KBM-7 (cell line): ENCODE results near the gene DHRS12.
"Not testable (repeated sequence)": the region's sequence is repeated elsewhere in the genome, so short reads cannot be mapped to it uniquely, and the experiment has no call there.

Experiments
- DNase-seq: peaks from one replicate; pipeline ENCODE4 v3.0.0-alpha.2; 2015
- in situ Hi-C: fragments of 300-500 bp; cut with MboI; formaldehyde crosslinking; loops from 2 replicates; pipeline ENCODE4 v1.14.3; 2020; ENCODE audit warnings: low sequenced_read_pairs, low pct_unique_long_range_greater_than_20kb, mixed read lengths

DHRS12 gene

GRCh38 chr13:51829568-51829899, 25.6 kb upstream of the DHRS12 start:
- no peak for DNase-seq
- in situ Hi-C loops: no loop called here

GRCh38 chr13:51828730-51829567, 25.0 kb upstream of the DHRS12 start:
- no peak for DNase-seq
- in situ Hi-C loops: no loop called here

GRCh38 chr13:51827254-51827653, 23.3 kb upstream of the DHRS12 start:
- in situ Hi-C loops: no loop called here
- peak; percentile 77 for DNase-seq

DNA sequence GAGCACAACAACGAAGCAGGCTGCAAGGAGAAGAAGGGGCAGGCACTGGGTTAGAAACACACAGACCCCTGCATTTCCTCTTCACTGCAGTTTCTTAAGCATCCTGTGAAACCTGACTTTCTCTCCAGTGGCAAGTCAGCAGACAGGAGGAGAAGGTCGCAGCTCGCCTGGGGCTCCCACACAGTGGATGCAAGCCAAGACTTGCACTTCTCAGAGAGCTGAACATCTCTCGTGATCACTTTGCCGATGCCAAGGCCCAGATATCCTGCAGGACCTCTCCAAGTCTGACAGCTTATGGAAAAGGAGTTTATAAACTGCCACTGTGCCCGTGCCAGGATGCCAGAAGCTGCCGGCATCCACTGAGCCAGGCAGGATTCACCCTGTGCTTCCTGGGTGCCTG, 22.6 kb upstream of the DHRS12 start:
- in situ Hi-C loops: no loop called here
- DNase-seq: no peak

GRCh38 chr13:51825681-51826254, 21.8 kb upstream of the DHRS12 start:
- in situ Hi-C loops: no loop called here
- DNase-seq: no peak

DNA sequence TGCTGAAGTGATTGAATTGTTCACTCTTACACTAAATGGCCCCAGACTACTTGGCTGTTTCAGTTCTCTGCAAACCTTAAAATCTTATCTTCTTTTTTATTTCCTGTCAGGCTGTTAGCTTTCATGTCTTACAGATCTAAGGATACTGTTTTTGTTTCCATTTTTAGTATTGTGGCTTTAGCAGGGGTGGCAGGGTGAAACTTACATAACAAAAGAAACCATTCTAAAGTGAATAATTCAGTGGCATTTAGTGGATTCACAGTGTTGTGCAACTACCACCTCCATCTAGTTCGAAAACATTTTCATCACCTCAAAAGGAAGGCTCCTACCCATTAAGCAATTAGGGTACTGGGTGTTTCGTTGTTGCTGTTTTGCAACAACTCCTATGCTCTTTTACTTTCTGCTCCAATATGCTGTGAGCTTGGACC, 21.2 kb upstream of the DHRS12 start:
- peak; percentile 81 for DNase-seq
- in situ Hi-C loops: no loop called here

DNA sequence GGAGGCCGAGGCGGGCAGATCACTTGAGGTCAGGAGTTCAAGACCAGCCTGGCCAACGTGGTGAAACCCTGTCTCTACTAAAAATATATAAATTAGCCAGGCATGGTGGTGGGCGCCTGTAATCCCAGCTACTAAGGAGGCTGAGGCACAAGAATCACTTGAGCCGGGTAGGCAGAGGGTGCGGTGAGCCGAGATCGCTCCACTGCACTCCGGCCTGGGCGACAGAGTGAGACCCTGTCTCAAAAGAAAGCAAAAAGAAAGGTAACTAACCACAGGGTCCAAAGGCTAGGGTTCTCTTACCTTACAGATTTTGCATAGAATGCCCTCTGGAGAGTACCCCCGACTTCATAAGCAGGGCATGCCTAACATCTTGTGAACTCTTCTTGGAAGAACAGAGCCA, 20.7 kb upstream of the DHRS12 start:
- in situ Hi-C loops: loop anchor here (25.0 kb wide), 1 partner anchor 687 kb away; no protein-coding TSS in a partner anchor
- DNase-seq: not testable (repeated sequence)

GRCh38 chr13:51823863-51824262, 19.9 kb upstream of the DHRS12 start:
- in situ Hi-C loops: loop anchor here (25.0 kb wide), 1 partner anchor 687 kb away; no protein-coding TSS in a partner anchor
- DNase-seq: no peak

- DNase-seq: no peak
- in situ Hi-C loops: loop anchor here (25.0 kb wide), 1 partner anchor 686 kb away; no protein-coding TSS in a partner anchor
Observed at GRCh38 chr13:51823359-51823758, 19.4 kb upstream of the DHRS12 start.

DNA sequence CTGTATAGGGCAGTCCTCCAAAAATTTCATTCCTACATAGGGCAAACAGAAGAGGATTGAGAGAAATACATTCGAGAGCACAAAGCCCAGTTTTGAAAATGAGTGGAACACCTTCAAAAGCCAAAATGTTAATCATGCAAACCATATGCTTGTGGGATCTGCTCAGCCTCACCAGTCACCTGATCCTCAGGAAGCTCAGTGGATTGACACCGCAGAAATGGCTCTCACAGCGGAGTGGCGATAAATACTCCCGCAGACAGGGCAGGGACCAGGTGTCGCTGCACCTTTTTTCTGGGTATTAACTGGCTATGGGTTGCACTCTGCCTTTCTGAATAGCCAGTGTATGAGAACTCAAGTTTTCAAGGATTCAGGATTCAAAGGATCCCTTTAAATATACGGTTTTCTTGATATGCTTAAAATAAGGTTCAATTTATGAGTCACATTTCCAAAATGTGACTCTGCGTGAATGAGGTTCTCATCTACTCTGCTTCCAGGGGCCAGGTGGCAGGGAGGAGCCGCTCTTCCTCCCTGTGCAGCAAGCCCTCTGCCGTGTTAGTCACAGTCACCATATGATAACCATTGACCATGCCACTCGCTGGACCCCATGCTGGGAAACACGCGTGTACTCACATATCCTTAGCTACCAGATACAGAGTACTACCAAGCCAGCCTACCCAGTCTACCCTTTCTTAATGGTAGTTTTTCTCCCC, 18.3 kb upstream of the DHRS12 start:
- no peak for DNase-seq
- in situ Hi-C loops: loop anchor here (25.0 kb wide), 1 partner anchor 685 kb away; no protein-coding TSS in a partner anchor

DNA sequence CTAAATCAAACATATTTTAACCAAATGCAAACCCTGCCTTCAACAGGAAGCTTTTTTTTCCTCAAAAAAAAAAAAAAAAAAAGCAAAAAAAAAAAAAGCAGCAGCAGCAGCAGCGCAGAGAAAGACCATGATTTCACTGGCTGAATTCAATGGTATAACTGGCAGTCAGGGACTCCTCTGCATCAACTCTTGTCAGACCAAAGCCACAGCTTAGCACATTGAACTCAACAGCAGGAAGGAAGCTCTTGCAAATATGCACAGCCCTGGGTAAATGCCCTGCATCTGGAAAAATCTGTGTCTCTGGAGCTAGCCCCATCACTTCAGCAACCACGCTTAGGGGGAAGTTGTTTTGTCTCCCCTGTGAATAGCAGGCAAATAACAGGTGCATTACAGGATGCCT, 17.6 kb upstream of the DHRS12 start:
- peak; percentile 71 for DNase-seq

DNA sequence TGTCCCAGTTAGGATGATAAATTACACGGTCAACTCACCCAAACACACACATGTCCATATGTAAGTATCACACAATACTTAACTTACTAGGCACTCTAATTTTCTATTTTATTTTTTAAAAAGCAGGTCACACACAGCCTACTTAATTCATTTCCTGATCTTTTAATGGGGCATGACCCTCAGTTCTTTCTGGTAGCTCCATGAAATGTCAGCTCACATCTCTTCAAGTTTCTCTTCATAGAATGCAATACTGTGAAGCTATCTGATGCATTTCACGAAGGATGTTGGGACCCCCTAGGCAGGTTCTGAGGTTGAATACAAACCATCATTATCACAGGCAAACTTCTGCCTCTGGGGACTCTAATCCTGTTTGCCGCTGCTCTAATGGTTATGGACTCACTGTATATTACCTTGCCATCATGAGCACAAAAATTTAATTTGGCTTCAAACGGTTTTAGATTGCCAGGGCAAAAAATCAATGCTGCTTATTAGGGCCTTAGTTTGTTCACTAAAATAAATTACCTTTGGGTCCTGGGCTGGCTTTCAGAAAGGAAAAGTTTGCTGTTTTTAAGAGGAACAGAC, 16.1 kb upstream of the DHRS12 start:
- DNase-seq: no peak
- in situ Hi-C loops: loop anchor here (25.0 kb wide), 1 partner anchor 683 kb away; no protein-coding TSS in a partner anchor

More for the DNA sequence above, 17.6 kb upstream of the DHRS12 start:
- in situ Hi-C loops: loop anchor here (25.0 kb wide), 1 partner anchor 684 kb away; no protein-coding TSS in a partner anchor

DNA sequence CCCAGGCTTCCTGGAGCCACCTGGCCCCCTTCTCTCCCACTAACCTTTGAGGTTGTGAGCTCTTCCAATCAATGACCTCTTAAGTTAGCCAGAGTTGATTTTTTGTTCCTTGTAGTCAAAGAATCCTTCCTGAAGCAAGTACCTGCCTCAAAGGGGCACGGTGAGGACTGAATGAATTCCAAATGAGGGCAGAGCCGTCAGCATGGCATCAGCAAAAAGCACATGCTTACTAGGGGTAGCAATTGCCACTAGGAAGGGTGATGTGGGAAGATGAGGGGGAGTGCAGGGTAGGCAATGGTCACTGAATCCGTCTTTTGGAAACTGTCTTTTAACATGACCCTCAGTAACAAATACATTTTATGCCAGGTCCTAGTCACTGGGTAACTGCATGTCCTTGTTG, 15.6 kb upstream of the DHRS12 start:
- in situ Hi-C loops: loop anchor here (25.0 kb wide), 1 partner anchor 682 kb away; no protein-coding TSS in a partner anchor
- DNase-seq: no peak

DNA sequence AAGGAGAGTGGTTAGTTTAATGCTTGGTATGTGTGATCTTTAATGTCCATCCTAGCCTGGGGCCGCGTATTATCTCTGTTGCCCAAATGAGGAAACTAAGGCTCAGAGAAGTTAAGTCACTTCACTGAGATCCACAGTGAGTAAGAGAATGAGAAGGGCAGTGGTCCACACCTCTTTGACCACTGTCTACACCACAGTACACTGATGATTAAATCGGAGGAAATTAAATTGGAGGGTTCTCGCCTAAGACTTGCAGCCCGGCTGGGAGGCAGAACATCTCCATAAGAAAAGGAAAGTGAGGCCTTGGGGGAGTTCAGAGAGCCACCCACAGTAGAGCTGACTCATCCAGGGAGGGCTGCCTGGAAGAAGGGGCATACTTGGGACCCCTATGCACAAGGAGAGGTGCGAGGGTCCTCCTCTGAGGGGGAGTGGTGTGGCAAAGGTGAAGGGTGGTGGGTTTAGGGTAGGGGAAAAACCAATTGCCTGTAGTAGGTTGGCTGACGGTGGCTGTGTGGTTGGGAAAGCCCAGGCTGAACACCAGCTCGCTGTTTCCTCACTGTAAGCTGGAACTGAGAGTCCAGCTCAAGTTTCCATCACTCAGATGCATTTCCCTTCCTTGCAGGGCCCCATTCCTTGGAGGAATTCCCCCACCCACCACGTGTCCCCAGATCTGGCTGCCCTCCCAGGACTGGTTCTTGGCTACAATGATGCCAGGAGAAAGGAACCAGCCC, 15.0 kb upstream of the DHRS12 start:
- in situ Hi-C loops: loop anchor here (25.0 kb wide), 1 partner anchor 682 kb away; no protein-coding TSS in a partner anchor
- DNase-seq: no peak

GRCh38 chr13:51818276-51818675, 14.3 kb upstream of the DHRS12 start:
- DNase-seq: no peak
- in situ Hi-C loops: loop anchor here (25.0 kb wide), 1 partner anchor 681 kb away; no protein-coding TSS in a partner anchor

- no peak for DNase-seq
- in situ Hi-C loops: loop anchor here (25.0 kb wide), 1 partner anchor 680 kb away; no protein-coding TSS in a partner anchor
Observed at GRCh38 chr13:51817717-51818116, 13.8 kb upstream of the DHRS12 start.

DNA sequence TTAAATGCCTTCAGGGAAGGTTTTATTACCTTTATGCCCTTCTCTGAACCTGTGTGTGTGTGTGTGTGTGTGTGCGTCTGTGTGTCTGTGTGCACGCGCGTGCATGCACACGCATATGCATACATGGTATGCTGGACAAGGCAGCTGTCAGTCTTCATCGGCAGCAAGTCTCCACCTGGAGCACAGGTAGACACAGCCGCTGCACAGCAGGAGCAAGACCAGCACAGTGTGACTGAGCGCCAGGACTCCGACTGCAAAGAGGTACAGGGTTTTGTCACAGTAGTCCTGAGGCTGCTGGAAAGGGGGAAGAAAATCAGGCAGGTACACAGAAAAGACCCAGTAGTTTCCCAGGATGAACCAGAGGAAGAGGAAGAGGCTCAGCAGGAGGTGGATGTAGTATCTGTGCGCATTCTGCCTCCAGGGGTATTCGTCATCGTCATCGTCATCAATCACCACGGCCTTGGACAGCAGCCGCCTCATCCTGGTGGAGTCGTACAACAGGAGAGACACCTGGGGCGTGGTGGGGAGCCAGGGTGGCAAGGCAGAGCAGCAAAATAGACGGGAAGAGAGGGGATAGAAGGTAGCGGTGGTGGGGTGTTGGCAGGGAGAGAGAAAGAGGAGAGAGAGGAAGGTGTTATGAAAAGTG, 12.8 kb upstream of the DHRS12 start:
- DNase-seq: no peak
- in situ Hi-C loops: loop anchor here (25.0 kb wide), 1 partner anchor 679 kb away; no protein-coding TSS in a partner anchor

- in situ Hi-C loops: loop anchor here (25.0 kb wide), 1 partner anchor 679 kb away; no protein-coding TSS in a partner anchor
- DNase-seq: no peak
Observed at GRCh38 chr13:51815848-51816247, 11.9 kb upstream of the DHRS12 start.
